Activated naive CD4-positive, alpha-beta T cell treated with anti-CD3 and anti-CD28 coated beads, Interleukin-2, amount 50 U/mL, for 72 hours (primary cell): ENCODE results near the gene LITAF. TPM values are rescaled to one million over a fixed set of nuclear protein-coding genes. Genes with fewer than 3 reads are reported as not detected.

Experiments used
- ATAC-seq, 2 donors: fragments of 150-1000 bp; cut with Tn5 transposase; 2 replicates each; pipeline ENCODE4 v1.10.0; 2021; ENCODE audit warnings: mild to moderate bottlenecking in 2 of 2, moderate library complexity in 2 of 2
- DNase-seq, 2 donors: peaks; one replicate each; pipeline ENCODE4 v3.0.0; 2021 to 2022; ENCODE audit warnings: low spot score in 2 of 2
- H3K27ac Mint-ChIP-seq, 2 donors: one replicate each; pipeline ENCODE4 v1.8.0; 2022; ENCODE audit warnings: mild to moderate bottlenecking in 2 of 2, mixed read lengths in 2 of 2
- H3K36me3 Mint-ChIP-seq, 2 donors: one replicate each; pipeline ENCODE4 v1.8.0; 2022; ENCODE audit warnings: mixed read lengths in 2 of 2
- H3K9me3 Mint-ChIP-seq, 2 donors: one replicate each; pipeline ENCODE4 v1.8.0; 2022; ENCODE audit warnings: mixed read lengths in 2 of 2
- total RNA-seq, 2 donors: library from RNA; stranded (reverse); gene quantifications; one replicate each; pipeline ENCODE4 v1.2.3, GENCODE V29; 2022

LITAF gene
- 100 to 1,000 TPM in 1 of 2 donors, 10 to 100 TPM in 1; 91.0 to 112 TPM for total RNA-seq

DNA sequence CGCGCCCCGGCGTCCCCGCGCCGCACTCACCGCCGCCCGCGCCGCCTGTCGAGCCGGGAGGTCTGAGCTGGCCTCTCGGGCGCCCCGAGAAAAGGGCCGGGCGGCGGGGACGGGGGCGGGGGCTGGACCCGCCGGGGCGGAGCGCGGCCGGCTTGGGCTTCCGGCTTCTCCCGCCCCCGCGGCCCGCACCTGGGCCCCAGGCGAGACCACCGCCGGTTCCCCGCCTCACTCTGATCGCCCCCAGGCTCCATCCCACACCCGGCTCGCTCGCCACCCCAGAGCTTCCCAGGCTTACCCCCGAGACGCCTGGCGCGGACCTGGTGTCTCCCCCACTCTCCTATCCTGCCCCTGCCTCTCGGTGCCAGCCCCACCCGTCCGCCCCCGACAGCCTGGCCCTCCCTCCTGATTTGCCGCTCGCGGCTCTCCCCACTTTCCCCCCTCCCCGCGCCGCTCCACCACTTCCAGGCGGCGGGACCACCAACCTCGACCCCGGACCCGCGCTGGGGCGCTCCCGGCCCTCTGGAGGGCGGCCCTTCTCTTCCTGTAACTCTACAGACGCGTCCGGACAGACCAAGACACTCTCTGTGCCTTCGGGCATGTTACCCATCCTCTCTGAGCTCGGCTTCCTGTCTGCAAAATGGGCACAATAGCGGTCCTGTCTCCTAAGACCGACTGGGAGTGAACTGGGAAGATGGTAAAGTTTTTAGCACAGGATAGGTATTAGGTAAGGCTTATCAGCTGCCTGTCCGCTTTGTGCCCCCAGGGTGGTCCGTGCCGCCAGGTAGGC lies at the start of gene LITAF:
LITAF (minus strand) TSS at position 64 of the 787 bp plus-strand sequence. CDS start 30,189 bp downstream, outside the sequence.
- ATAC-seq (peak; percentile 67 to 73), DNase-seq (peak; percentile 61 to 71)
- H3K9me3 Mint-ChIP-seq: no peaks in the 10 kb centered on the region
- H3K36me3 Mint-ChIP-seq: peaks cover 11 to 16% of the 10 kb centered on the region in 2 donors
- H3K27ac Mint-ChIP-seq: peak within 1 kb of the TSS; percentile 88 to 96

DNA sequence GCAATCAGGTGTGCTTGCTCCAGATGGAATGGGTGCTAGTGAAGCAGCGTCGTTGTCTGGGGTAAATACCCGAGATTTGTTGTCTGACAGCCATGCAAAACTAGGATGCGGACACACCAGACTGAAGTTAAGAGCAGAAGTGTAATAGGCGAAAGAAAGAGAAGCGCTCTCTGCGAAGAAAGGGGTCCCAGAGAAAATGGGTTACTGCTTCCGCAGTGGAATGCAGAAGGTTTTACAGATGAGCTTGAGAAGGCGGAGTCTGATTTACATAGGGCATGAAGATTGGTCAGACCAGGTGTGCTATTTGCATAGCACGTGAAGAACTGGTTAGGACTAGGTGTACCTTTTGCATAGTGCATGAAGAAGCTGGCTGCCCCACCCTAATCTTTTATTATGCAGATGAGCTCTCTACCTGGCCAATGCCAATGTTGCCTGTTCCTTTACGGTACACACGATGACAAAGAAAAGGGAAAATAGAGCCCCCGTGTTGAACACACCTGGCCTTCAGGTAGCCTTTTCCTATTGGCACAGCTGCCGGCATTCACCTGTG lies 49.5 kb upstream of the LITAF start:
- H3K36me3 Mint-ChIP-seq: no peaks in the 10 kb centered on the region
- no peaks in the 10 kb centered on the region for H3K9me3 Mint-ChIP-seq
- DNase-seq (no peak), ATAC-seq (no peak)
- H3K27ac Mint-ChIP-seq: no peak overlapping the region

DNA sequence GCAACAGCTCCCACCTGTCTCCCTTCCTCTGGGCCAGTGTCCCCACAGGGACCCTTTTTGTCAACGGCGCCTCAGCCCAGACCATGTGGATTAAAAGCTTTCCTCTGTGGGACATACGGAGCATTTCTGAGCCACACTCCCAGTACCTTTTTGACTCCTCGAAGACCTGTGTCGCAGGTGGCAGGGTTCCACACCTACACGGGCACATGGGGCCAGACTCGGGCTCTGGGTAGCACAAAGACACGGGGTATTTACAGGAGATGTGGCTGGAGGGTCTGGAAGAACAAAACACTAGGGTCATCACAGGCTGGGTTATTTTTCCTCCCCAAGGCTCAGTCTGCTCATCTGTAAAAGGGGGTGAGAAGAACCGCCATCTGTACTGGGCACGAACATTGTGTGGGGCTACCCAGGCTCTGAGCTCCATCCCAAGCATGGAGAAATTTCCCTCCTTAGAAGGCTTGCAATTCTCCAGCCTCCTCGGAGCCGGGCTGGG lies 49.0 kb upstream of the LITAF start:
- no peak overlapping the region for H3K27ac Mint-ChIP-seq
- no peak for DNase-seq

DNA sequence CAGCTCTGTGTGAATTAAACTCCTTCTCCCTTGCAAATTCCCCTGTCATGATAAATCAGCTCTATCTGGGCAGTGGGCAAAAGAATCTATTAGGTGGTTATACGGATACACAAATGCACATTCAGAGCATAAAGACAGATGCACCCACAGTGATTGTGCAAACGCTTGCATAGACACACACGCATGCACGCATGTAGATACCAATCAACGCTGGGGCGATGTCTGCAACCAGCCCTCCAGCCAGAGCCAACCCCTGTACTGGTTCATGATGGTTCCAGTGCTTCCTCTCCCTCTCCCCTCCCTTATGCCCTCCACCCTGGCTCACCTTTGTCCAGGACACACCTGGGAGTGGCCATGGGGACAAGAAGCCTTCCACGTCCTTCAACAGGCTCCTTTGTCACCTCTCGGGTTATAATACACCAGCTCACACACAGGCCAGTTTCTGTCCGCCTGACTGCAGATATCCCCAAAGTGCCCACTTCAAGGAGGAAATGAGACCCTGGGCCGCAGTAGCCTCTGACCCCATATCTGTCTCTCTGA lies 48.5 kb upstream of the LITAF start:
- DNase-seq: no peak
- Mint-ChIP-seq H3K27ac (no peak overlapping the region), H3K36me3 (no peaks in the 10 kb centered on the region), H3K9me3 (no peaks in the 10 kb centered on the region)
- ATAC-seq: no peak

More for the DNA sequence above, 49.0 kb upstream of the LITAF start:
- Mint-ChIP-seq H3K9me3 (no peaks in the 10 kb centered on the region), H3K36me3 (no peaks in the 10 kb centered on the region)
- no peak for ATAC-seq

DNA sequence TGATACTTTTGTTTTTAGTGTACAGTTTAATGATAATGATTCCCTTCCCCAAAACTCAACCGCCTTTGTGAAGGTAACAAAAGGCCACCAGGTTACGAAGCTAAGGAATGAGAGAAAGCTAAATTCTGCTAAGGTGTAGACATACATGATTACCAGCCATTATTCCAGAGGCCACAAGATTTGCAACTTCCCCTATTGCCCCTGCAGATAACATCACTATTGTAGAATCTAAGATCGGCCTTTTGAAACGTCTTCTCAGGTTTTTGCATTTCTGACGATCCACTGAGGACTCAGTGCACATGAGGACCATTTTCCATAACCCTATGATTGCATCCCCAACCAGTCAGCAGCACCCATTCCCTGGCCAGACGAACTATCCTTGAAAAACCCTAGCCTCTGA lies 47.6 kb upstream of the LITAF start:
- Mint-ChIP-seq H3K27ac (no peak overlapping the region), H3K36me3 (no peaks in the 10 kb centered on the region), H3K9me3 (no peaks in the 10 kb centered on the region)
- DNase-seq (no peak), ATAC-seq (no peak)

DNA sequence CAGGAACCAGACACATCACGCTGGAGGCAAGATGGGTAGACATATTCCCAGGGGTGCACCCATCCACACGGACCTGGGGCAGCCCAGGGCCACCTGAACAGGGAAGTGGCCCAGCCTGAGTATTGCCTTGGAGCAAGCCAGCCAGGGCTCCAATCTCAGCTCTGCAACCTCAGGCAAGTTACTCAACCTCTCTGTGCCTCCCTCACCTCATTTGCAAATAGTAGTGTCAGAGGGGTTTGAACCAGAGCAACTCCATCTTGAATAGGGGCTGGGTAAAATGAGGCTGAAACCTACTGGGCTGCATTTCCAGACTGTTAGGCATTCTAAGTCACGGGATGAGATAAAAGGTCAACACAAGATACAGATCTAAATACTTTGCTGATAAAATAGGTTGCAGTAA lies 46.4 kb upstream of the LITAF start:
- no peak for ATAC-seq
- DNase-seq: no peak
- Mint-ChIP-seq H3K9me3 (no peaks in the 10 kb centered on the region), H3K36me3 (no peaks in the 10 kb centered on the region), H3K27ac (no peak overlapping the region)

DNA sequence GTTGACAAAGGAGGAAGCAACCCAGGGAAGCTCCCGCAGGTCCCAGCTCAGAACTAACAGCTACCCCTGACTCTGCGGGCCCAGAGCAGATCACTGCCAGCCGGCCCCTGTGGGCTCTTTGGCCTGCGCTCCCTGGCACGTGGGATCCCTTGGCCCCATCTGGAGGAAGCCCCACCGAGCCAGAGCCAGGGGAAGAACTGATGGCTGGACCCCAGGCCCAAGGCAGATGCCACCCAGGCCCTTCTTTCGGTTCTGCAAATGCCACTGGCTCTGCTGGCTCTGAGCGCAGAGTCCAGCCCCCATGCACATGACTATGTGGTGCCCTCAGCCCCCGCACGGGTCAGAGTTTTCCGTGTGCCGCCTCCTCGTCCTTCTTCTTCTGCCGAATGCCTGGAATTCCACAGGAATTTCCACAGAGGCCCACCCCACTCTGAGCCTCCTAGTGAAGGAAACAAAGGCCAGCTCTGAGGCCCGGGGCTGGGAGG lies 45.8 kb upstream of the LITAF start:
- ATAC-seq: no peak
- Mint-ChIP-seq H3K9me3 (no peaks in the 10 kb centered on the region), H3K36me3 (no peaks in the 10 kb centered on the region), H3K27ac (no peak overlapping the region)
- no peak for DNase-seq

DNA sequence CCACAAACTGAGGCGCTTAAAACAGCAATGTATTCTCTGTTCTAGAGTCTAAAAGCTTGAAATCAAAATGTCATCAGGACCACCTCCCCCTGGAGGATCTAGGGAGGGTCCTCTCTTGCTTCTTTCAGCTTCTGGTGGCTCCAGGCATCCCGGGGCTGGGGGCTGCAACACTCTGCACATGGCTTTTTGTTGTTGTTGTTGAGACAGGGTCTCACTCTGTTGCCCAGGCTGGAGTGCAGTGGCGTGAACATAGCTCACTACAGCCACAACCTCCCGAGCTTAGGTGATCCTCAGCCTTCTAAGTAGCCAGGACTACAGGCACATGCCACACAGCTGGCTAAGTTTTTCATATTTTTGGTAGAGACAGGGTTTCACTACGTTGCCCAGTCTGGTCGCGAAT lies 44.5 kb upstream of the LITAF start:
- Mint-ChIP-seq H3K27ac (no peak overlapping the region), H3K9me3 (no peaks in the 10 kb centered on the region), H3K36me3 (no peaks in the 10 kb centered on the region)
- ATAC-seq: no peak
- no peak for DNase-seq

DNA sequence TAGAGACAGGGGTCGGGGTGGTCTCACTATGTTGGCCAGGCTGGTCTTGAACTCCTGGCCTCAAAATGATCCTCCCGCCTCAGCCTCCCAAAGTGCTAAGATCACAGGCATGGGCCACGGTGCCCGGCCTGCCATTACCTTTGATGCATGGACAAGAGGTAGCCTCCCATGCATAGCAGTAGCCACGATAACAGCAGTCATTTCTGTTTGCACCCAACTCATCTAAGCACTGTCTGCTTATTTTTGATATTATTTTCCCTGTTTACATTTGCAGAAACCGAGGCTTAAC lies 44.0 kb upstream of the LITAF start:
- Mint-ChIP-seq H3K27ac (peak overlapping the region in 1 of 2 donors; percentile 50), H3K36me3 (no peaks in the 10 kb centered on the region), H3K9me3 (no peaks in the 10 kb centered on the region)
- ATAC-seq (no peak), DNase-seq (no peak)

DNA sequence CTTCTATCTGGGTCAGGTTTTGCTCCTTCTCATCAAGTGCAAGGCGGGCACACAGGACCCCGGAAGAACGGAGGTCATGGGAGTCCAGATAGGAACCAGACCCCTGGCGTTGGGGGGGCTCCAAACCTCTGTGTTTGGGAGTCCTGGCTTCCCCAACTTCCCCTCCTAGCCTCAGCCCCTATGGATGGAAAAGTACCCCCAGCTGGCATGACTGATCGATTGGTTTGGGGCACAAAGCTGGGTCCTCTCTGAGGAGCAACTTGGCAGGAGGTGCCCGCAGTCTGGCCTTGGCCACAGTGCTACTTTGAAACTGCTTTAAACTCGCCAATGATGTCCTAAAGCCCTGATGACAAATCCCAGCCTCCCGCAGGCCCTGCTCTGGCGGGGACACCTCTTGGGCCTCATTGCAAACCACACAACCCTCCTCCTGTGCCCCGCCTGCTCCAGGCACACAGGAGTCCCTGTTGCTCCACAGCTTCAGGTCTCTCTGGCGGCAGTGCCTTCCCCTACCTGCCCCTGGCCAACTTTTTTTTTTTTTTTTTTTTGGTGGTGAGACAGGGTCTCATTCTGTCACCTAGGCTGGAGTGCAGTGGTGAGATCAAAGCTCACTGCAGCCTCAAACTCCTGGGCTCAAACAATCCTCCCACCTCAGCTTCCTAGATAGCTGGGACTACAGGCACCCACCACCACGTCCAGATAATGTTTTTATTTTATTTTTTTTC lies 43.5 kb upstream of the LITAF start:
- DNase-seq: no peak
- H3K27ac Mint-ChIP-seq: peak overlapping the region in 1 of 2 donors; percentile 50
- no peaks in the 10 kb centered on the region for H3K9me3 Mint-ChIP-seq
- ATAC-seq: no peak
- no peaks in the 10 kb centered on the region for H3K36me3 Mint-ChIP-seq

DNA sequence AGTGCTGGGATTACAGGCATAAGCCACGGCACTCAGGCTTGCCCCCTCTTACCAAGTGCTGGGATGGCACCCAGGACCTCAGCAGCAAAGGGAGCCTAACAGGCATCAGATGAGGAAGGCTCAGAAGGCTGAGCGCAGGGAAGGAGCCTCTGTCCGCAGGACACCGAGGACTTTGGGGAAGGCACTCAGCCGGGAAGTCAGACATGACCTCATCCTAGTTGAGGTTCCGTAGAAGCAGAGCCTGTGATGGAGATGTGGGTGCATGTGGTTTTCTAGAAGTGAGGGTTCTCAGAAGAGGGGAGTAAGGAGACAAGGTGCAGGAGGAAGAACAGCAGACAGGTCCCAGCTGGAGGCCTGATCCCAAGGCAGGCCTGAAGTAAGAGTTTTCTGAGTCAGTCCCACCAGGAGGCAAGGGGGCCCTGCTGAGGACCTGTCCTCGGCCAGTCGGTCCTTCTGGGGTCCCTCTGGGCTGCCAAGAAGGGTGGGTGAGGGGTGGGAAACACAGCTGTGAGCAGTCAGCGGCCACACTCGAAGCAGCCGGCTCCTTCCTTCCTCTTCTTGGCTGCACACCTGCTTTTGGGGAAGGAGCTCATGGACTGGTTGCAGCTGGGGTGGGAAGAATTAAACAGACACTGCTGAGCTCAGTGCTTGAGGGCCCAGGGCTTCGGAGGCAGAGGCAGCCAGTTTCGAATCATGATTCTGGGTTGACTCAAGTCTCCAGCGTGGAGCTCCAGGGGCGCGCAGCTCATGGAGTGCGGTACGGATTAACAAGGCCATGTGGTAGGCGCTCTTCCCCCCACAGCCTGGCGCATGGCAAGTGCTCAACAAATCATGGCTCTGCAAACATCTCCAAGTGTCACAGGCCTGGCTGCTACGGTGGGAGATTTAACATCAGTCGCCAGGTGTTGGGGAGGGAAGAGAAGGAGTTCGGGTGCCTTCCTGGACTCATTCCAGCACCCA lies 42.6 kb upstream of the LITAF start:
- Mint-ChIP-seq H3K27ac (peak overlapping the region; percentile 9 to 12), H3K9me3 (no peaks in the 10 kb centered on the region), H3K36me3 (no peaks in the 10 kb centered on the region)
- ATAC-seq (peak in 1 of 2 donors; percentile 38), DNase-seq (no peak)

DNA sequence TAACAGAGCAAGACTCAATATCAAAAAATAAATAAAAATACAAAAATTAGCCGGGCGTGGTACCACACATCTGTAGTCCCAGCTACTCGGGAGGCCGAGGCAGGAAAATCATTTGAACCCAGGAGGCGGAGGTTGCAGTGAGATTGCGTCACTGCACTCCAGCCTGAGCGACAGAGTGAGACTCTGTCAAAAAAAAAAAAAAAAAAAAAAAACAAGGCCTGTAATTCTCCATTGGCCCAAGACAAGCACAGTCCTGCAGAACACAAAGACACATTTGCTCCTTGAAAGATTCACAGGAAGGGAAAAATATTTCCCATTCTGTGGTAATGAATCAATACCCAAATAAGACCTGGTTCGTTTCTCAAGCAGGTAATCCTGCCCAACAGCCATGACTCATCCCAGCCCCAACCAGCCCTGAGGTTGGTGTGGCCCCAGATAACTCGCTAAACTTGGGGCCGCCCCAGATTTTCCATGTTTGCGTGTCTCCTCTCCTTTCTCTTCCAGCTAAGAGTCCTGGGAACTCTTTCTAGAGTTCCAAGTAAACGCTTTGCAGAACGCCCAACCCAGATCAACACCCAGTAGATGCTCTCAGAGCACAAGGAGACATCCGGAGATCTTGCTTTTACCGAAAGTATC lies 41.2 kb upstream of the LITAF start:
- Mint-ChIP-seq H3K36me3 (peaks cover 0 to 5% of the 10 kb centered on the region in 2 donors), H3K9me3 (peaks cover 0 to 4% of the 10 kb centered on the region in 2 donors), H3K27ac (no peak overlapping the region)
- ATAC-seq (peak in 1 of 2 donors; percentile 54), DNase-seq (no peak)

DNA sequence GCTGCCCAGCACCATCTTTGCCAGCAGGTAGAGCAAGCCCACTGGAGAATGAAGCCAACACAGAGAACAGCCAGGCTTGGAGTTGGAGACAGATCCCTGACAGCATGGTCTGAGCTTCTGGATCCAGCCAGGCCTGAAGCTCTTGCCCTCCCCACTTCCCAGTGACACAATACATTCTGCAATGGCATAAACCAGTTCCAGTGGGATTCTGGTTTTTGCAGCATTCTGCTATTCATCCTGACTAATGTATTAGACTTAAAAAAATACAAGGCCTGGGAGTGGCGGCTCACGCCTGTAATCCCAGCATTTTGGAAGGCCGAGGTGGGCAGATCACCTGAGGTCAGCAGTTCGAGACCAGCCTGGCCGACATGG lies 40.6 kb upstream of the LITAF start:
- ATAC-seq (no peak), DNase-seq (no peak)
- no peak overlapping the region for H3K27ac Mint-ChIP-seq
- peaks cover 0 to 4% of the 10 kb centered on the region in 2 donors for H3K9me3 Mint-ChIP-seq
- H3K36me3 Mint-ChIP-seq: peaks cover 0 to 5% of the 10 kb centered on the region in 2 donors

DNA sequence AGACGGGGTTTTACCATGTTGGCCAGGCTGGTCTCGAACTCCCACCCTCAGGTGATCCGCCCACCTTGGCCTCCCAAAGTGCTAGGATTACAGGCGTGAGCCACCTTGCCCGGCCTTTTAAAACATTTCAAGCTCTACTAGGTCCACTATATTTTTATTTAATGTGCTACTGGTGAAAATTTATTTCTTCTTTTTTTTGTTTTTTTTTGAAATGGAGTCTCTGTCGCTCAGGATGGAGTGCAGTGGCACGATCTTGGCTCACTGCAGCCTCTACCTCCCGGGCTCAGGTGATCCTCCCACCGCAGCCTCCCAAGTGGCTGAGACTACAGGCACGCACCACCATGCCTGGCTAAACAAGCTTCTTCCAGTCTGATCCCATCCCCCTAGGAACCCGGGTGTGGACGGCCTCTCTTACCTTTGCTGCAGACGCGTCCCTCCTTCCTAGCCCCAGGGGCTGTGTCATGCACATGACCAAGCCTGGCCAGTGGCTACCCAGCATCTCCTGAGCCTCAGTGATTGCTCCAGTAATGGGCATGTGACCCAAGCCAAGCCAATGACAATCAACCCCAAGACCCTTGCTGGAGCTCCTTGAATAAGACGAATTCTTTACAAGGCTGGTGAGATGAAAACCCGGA lies 40.1 kb upstream of the LITAF start:
- H3K36me3 Mint-ChIP-seq: peaks cover 0 to 6% of the 10 kb centered on the region in 2 donors
- H3K9me3 Mint-ChIP-seq: peaks cover 0 to 4% of the 10 kb centered on the region in 2 donors
- ATAC-seq: no peak
- H3K27ac Mint-ChIP-seq: no peak overlapping the region
- DNase-seq: no peak

DNA sequence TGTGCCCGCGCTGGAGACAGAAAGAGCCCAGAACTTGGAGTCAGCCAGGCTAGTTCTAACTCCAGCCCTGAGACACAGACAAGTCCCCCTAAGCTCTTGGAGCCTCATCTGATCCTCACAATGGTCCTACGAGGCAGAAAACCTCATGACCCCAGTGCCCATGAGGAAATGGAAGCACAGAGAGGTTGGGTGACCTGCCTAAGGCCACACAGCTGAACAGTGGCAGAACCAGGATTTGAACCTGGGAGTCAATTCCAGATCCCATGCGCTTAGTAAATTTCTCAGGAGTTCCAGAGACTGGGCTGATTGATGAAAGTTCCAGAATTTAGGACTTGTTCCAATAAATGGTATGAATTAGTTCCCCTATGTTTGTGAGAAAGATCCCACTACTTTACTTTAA lies 39.0 kb upstream of the LITAF start:
- H3K36me3 Mint-ChIP-seq: peaks cover 0 to 12% of the 10 kb centered on the region in 2 donors
- no peak for DNase-seq
- no peak overlapping the region for H3K27ac Mint-ChIP-seq
- peaks cover 0 to 4% of the 10 kb centered on the region in 2 donors for H3K9me3 Mint-ChIP-seq
- no peak for ATAC-seq
